Fibroblast of mammary gland (primary cell): ENCODE data around the gene TNC.

ENCODE experiments used
- DNase-seq: peaks from one replicate; pipeline ENCODE4 v3.0.0-alpha.2; 2010; ENCODE audit warnings: low read depth
- H3K4me3 ChIP-seq: 2 replicates; pipeline ENCODE4 v1.5.1; 2011; ENCODE audit warnings: low read depth, mild to moderate bottlenecking, low read length, moderate library complexity; ENCODE audit not compliant: control insufficient read depth
- TF ChIP-seq, protein P1 (sequence below): conservative IDR thresholded peaks from 2 replicates; pipeline ENCODE4 v1.5.1; 2011; ENCODE audit warnings: low read depth, low read length, inconsistent platforms; ENCODE audit not compliant: control insufficient read depth, insufficient read depth

Gene TNC

DNA sequence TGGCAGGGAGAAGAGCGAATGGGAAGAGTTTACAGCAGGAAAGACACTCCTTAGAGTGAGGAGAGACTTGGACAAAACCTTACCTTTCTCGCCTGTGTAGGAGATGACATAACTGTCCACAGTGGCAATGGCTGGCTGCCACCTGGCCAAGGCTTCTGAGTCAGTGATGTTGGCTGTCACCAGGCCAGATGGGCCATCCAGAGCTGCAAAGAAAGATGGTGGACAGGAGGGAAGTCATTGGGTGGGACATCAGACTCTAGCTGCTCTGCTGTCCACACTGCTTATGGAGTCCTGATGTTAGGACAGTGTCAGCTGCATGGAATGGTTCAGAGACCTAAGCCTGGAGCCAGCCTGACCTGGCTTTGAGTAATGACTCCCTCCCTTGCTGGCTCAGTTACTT lies 79.8 kb downstream of the TNC start:
- peak; percentile 8 for DNase-seq
- TF ChIP-seq, protein P1, sequence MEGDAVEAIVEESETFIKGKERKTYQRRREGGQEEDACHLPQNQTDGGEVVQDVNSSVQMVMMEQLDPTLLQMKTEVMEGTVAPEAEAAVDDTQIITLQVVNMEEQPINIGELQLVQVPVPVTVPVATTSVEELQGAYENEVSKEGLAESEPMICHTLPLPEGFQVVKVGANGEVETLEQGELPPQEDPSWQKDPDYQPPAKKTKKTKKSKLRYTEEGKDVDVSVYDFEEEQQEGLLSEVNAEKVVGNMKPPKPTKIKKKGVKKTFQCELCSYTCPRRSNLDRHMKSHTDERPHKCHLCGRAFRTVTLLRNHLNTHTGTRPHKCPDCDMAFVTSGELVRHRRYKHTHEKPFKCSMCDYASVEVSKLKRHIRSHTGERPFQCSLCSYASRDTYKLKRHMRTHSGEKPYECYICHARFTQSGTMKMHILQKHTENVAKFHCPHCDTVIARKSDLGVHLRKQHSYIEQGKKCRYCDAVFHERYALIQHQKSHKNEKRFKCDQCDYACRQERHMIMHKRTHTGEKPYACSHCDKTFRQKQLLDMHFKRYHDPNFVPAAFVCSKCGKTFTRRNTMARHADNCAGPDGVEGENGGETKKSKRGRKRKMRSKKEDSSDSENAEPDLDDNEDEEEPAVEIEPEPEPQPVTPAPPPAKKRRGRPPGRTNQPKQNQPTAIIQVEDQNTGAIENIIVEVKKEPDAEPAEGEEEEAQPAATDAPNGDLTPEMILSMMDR: no peak
- H3K4me3 ChIP-seq: no peak overlapping the region

DNA sequence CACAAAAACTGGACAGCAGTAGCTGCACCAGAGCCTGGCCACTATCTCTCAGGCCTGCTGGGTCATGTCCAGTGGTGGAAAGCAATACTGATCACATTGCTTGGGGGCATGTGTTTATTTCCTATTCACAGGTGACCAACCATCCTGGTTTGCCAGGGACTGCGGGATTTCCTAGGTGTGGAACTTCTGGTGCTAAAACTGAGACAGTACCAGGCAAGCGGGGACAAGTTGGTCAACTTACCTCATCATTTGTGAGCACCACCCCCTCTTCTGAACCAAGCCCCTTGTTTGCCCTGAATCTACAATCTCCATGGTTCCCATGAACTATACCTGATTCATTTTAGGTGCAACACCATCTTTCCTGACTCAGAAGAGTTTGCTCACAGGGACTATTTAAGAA lies 81.3 kb downstream of the TNC start:
- TF ChIP-seq, protein P1: no peak
- no peak for DNase-seq
- no peak overlapping the region for H3K4me3 ChIP-seq

DNA sequence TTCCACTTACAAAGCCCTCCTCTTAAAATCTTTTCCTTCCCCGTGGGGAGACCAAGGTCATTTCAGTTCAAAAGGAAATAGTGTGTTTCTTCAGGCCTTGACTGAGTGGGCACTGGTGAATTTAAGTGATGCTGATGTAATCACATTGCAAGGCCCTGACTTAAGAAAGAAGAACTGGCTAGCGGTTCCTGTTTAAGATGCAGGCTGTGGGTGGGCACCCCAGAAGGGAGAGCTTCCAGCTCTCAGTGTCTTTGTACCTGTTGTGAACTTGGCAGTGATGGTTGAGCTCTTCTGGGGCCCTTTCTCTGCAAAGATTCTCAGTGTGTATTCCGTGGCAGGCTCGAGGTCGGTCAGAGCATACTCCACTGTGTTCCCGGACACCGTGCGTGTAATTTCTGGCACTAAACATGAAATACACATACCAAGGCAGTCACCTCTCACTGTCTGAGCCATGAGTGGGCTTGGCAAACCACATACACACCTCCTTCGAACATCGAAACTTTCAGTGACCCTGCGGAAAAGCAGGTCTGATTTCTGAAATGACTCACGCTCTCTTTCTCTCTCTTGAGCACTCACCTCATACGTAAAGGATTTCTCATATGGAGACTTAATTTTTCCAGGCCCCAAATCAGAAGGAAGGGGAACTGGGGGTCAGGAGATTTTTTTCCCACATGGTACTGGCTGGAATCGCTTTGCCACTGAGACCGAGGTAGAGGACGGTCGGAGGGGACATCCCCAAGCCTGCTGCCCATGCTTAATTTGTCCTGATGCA lies 81.9 kb downstream of the TNC start:
- DNase-seq: peak; percentile 73
- TF ChIP-seq, protein P1: no peak
- H3K4me3 ChIP-seq: no peak overlapping the region

DNA sequence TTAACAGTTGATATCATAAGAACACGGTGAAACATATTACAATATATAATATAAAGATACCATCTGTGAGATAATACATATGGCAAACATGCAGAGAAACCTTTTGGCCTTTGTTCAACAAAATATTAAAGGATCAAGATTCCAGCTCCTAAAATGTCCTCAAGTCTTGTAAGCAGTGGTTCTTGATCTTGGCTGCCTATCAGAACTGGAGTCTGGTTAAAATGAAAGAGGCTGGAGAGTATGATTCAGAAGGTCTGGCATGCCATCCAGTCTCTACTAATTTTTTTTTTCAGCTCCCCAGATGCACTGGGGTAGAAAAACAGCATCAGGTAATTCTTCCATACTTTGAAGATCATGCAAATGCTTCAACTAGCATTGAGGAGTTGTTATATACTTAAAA lies 83.2 kb downstream of the TNC start:
- DNase-seq: peak; percentile 85
- TF ChIP-seq, protein P1: no peak
- H3K4me3 ChIP-seq: no peak overlapping the region

DNA sequence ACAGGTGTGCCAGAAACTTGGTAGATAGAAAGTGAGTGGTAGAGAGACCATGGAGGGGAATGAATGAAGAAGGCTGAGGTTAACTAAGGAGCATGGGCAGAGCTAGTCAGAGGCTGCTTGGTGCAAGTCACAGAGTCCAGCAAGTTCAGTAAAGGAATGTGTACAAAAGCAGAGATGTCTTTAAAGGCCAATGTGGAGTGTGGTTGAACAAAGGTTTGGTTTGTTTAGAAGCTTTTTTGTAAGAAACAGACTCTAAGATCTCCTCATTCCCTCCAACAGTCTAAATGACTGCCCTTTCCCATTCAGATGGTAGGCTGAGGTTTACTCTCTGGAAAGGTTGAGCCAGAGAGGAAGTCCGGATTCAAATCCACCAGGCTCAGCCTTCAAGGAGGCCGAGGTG lies 84.2 kb downstream of the TNC start:
- TF ChIP-seq, protein P1: no peak
- no peak overlapping the region for H3K4me3 ChIP-seq
- no peak for DNase-seq

DNA sequence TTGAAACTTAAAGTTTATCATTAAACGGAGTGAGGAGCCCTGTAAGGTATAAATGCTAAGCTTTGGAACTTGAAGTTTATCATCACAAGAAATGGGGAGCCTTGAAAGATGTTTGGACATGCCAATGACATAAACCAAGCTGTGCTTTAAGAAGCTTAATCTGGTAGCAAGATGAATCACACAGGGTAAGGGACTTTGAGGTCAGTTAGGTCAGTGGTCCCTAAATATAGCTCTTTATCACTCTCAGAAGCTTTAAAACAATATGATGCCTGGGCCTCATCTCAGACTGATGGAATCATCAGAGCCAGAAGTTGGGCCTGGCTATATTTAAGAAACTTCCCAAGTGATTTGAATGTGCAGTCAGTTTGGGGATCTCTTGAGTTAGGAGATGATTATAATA lies 85.7 kb downstream of the TNC start:
- TF ChIP-seq, protein P1: no peak
- no peak for DNase-seq
- H3K4me3 ChIP-seq: no peak overlapping the region
